IPS-20b (cell line): ENCODE results near the gene SLC22A4.
A peak's percentile ranks its signal among the peaks of the same experiment; 100 is the strongest.

ENCODE experiments used
- H3K27ac ChIP-seq: one replicate; pipeline ENCODE4 v1.5.1; 2013; ENCODE audit warnings: low read length
- H3K27me3 ChIP-seq: 2 replicates; pipeline ENCODE4 v1.6.1; 2013; ENCODE audit warnings: mild to moderate bottlenecking, low read length, inconsistent platforms; ENCODE audit not compliant: insufficient read depth
- H3K36me3 ChIP-seq: 2 replicates; pipeline ENCODE4 v1.6.1; 2013; ENCODE audit warnings: low read depth, mild to moderate bottlenecking, inconsistent platforms, low read length, moderate library complexity; ENCODE audit not compliant: insufficient read depth
- H3K4me1 ChIP-seq: 2 replicates; pipeline ENCODE4 v1.6.1; 2013; ENCODE audit warnings: mild to moderate bottlenecking, control low read depth, inconsistent platforms, low read length, moderate library complexity; ENCODE audit not compliant: insufficient read depth
- H3K4me3 ChIP-seq: 2 replicates; pipeline ENCODE4 v1.5.1; 2013; ENCODE audit warnings: mild to moderate bottlenecking, low read length, inconsistent platforms
- H3K9ac ChIP-seq: 2 replicates; pipeline ENCODE4 v1.6.1; 2013; ENCODE audit warnings: low read depth, mild to moderate bottlenecking, inconsistent platforms, low read length, moderate library complexity
- H3K9me3 ChIP-seq: 2 replicates; pipeline ENCODE4 v1.6.1; 2013; ENCODE audit warnings: mild to moderate bottlenecking, low read depth, low read length, inconsistent platforms; ENCODE audit not compliant: insufficient read depth

SLC22A4 gene

GRCh38 chr5:132257131-132258101 is 36.8 kb upstream of the SLC22A4 start, which contains the start of gene PDLIM4:
Gene PDLIM4 (plus strand): TSS chr5:132257696. CDS start chr5:132257735, 39 bp downstream.
- no peaks in the 10 kb centered on the region for H3K36me3 ChIP-seq
- peaks cover 26% of the 10 kb centered on the region for H3K27me3 ChIP-seq
- peak within 1 kb of the TSS; percentile 68 for H3K4me3 ChIP-seq
- H3K4me1 ChIP-seq, result no peaks in the 10 kb centered on the region
- H3K27ac ChIP-seq, result no peak within 1 kb of the TSS
- H3K9me3 ChIP-seq, result no peaks in the 10 kb centered on the region
- H3K9ac ChIP-seq, result peak within 1 kb of the TSS; percentile 68; the same call in 1 of the 2 replicates

DNA sequence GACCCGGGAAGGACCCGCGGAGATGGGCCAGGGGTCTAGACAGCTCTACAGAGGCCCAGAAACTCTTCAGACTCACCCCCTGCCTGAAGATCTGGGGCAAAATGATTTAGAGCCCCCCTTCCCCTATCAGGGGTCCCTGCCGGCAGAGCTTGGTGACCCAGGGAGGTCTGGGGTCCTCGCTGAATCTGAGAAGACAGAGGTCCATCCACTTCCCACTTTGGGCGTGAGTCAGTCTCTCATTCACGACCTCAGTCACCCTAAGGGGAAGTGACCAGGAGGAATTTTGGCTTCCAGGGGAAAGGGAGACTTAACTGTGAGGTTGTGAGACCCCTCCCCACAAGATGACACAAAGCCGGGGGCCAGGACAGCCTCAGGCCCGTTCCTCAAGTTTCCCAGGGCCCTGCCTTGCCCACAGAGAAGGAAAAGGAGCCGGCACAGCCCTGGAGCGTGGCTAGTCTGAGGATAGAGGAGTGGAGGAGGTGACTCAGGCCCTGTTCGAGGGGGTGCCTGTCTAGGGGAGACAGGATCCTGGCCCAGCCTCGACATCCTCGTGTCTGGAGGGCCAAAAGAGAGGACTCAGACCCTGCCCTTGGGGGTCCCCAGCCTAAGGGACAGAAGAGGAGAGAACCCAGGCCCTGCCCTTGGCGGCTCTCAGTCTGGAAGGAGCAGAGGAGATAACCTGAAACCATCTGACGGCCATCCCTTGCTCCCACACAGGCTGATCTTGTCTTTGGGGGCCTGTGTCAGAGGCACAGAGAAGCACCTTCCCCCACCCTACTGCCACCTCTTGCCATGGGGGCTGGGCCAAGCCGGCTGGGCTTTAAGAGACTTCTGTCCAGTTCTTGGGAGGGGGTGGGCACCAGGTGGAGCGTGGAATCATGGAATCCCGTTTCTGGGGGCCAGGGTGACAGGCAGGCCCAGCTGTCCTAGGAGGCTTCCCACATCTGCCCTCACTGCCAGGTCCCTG is 35.8 kb upstream of the SLC22A4 start:
- peak overlapping the region; percentile 63; the same call in 1 of the 2 replicates for H3K9ac ChIP-seq
- H3K4me1 ChIP-seq, result no peaks in the 10 kb centered on the region
- H3K36me3 ChIP-seq, result no peaks in the 10 kb centered on the region
- H3K9me3 ChIP-seq, result no peaks in the 10 kb centered on the region
- no peak overlapping the region for H3K27ac ChIP-seq
- H3K27me3 ChIP-seq, result peaks cover 26% of the 10 kb centered on the region
- H3K4me3 ChIP-seq, result peak overlapping the region; percentile 67

GRCh38 chr5:132259069-132259851 is 34.9 kb upstream of the SLC22A4 start:
- H3K9ac ChIP-seq, result no peak overlapping the region
- H3K27ac ChIP-seq, result no peak overlapping the region
- no peaks in the 10 kb centered on the region for H3K36me3 ChIP-seq
- no peaks in the 10 kb centered on the region for H3K4me1 ChIP-seq
- H3K4me3 ChIP-seq, result no peak overlapping the region
- no peaks in the 10 kb centered on the region for H3K9me3 ChIP-seq
- H3K27me3 ChIP-seq, result peaks cover 26% of the 10 kb centered on the region

- H3K4me3 ChIP-seq, result no peak overlapping the region
- H3K9ac ChIP-seq, result no peak overlapping the region
- no peaks in the 10 kb centered on the region for H3K36me3 ChIP-seq
- H3K4me1 ChIP-seq, result no peaks in the 10 kb centered on the region
- H3K27ac ChIP-seq, result no peak overlapping the region
- peaks cover 26% of the 10 kb centered on the region for H3K27me3 ChIP-seq
- no peaks in the 10 kb centered on the region for H3K9me3 ChIP-seq
Observed at GRCh38 chr5:132260051-132260450, 34.1 kb upstream of the SLC22A4 start.

DNA sequence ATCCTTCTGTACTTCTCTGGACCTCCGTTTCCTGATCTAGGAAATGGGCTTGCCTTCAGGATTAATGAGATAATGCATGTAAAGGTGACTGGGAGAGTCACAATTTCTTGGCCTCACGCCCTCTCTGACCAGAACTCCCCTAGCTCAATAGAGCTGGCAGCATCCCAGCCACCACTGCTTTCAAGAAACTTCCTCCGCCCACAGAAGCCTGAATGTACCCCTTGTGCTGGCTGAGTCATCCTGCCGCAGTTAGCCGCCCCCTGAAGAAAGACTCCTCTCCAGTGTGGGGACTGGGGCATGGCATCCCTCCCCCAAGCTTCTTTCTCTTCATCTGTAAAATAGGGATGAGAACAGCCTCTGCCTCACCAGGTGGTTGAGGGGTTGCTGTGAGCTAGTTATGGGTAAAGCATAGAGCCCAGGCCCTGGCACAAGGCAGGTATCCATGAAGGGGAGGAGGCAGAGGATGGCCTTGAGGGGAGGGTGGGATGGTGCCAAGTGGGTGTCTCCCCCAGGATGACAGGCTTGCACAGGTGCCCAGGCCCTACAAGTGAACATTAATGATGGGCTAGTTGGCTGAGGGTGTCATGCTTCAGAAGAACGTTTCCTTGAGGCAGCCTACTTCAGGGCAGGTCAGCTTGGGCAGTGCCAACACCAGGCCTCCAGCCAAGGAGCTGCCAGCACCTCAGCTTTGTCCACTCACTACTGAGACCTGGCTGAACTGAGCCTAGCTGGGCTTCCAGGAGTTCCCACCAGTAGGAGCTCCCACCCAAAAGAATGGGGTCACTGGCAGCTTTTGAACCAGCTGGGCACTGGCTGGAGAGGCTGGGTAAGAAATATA is 33.3 kb upstream of the SLC22A4 start:
- Histone ChIP-seq H3K4me1 (no peaks in the 10 kb centered on the region), H3K27ac (no peak overlapping the region), H3K36me3 (no peaks in the 10 kb centered on the region), H3K9ac (no peak overlapping the region), H3K4me3 (no peak overlapping the region), H3K27me3 (peaks cover 24% of the 10 kb centered on the region), H3K9me3 (no peaks in the 10 kb centered on the region)

DNA sequence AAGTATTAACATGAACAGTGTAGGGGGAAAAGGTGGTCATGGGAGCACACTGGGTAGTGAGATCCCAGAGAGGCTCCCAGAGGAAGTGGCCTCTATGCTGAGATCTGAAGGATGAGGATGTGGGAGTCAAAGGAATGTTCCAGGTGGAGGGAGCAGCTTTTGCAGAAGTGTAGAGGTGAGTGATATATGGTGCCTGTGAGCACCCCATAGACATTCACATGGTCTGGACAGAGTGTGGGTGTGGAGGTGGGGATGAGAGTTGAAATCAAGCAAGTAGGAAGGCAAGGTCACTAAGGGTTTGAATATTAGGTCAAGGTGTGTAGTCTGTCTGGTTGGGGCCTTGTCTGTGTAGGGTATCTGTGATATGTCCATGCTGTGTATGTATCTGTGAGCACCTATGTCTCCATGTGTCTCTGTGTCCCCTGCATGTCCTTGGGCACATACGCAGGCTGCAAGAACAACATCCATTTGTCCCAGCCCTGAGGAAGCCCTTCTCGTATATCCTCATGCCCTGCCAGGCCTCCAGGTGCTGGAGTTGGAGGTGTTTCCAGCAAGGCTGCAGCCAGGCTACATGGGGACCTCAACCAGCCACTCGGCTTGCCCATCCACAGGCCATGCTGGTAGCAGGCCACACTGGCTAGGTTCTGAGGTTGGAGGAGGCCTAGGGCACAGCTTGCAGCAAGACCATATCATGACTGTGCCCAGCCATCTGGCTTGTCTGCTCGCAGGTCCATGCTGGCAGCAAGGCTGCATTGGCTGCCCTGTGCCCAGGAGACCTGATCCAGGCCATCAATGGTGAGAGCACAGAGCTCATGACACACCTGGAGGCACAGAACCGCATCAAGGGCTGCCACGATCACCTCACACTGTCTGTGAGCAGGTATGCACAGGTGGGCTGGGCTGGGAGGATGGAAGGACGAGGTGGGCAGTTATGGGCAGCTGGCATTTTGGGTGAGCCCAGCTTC is 32.0 kb upstream of the SLC22A4 start:
- Histone ChIP-seq H3K36me3 (no peaks in the 10 kb centered on the region), H3K9me3 (no peaks in the 10 kb centered on the region), H3K4me1 (no peaks in the 10 kb centered on the region), H3K27me3 (peaks cover 13% of the 10 kb centered on the region), H3K9ac (no peak overlapping the region), H3K4me3 (no peak overlapping the region), H3K27ac (no peak overlapping the region)

DNA sequence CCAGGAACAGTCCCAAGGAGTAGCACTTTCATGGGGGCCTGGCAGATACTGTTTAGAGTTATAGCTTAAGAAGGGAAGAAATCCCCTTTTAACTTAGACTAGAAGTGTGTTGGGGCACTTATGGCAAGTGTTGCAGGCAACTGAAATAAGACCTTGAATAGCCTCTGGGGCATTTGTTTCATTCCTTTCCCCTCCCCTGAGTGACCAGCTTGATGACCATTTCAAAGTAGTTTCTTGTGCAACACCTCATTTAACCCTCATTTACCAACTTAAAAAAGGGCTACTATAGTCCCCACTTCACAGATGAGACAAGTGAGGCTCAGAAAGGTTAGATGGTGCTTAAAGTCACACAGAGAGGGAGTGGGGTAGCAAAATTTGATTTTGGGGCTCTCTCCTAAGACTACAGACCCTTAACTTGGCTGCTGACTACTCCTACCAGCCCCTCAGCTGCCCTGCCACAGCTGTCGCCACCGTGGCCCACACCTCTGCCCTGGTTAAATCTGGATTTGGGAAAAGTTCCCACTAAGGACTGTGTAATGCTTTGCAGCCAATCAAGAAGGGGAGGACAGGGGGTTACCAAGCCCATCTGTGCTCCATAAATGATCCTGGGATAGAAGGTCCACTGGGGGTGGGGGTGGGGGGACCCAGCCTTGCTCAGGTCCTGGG is 31.2 kb upstream of the SLC22A4 start:
- H3K27ac ChIP-seq, result no peak overlapping the region
- no peak overlapping the region for H3K4me3 ChIP-seq
- no peaks in the 10 kb centered on the region for H3K4me1 ChIP-seq
- H3K27me3 ChIP-seq, result peaks cover 10% of the 10 kb centered on the region
- no peaks in the 10 kb centered on the region for H3K36me3 ChIP-seq
- H3K9me3 ChIP-seq, result no peaks in the 10 kb centered on the region
- H3K9ac ChIP-seq, result no peak overlapping the region

- H3K27me3 ChIP-seq, result peaks cover 3% of the 10 kb centered on the region; the same call in 1 of the 2 replicates
- H3K36me3 ChIP-seq, result no peaks in the 10 kb centered on the region
- no peaks in the 10 kb centered on the region for H3K9me3 ChIP-seq
- no peak overlapping the region for H3K27ac ChIP-seq
- no peak overlapping the region for H3K4me3 ChIP-seq
- H3K4me1 ChIP-seq, result no peaks in the 10 kb centered on the region
- H3K9ac ChIP-seq, result no peak overlapping the region
Observed at GRCh38 chr5:132263548-132264261, 30.5 kb upstream of the SLC22A4 start.
